ENCODE results near the gene KCNK7.

- TF ChIP-seq EZH2phosphoT487 (conservative IDR thresholded peaks at IDR 0.05; ENCODE audit: low read length) (no peak), CTCF (IDR thresholded peaks at IDR 0.05; ENCODE audit: insufficient read depth, low read length, poor library complexity, severe bottlenecking) (no peak)
Measured at GRCh38 chr11:65586676-65587075, 8.9 kb downstream of the KCNK7 start.
